ENCODE results near the gene NTHL1. TPM values are rescaled to one million over a fixed set of nuclear protein-coding genes. Genes with fewer than 3 reads are reported as not detected.

The NTHL1 gene
- total and polyA plus RNA-seq, 2 experiments from 2014 or later: 84.6 to 87.9 TPM

GRCh38 chr16:2004795-2005517, 42.7 kb downstream of the NTHL1 start (continued):
- TF ChIP-seq ETS1 (IDR thresholded peaks at IDR 0.05): no peak
- no peak for TF ChIP-seq ZNF331 (CRISPR knock-in tag; IDR thresholded peaks at IDR 0.05; ENCODE audit: low read depth)
- TF ChIP-seq ZNF462 (CRISPR knock-in tag; IDR thresholded peaks at IDR 0.05): no peak

- DNase-seq (ENCODE audit: low spot score) (peak; percentile 99), ATAC-seq (peak; percentile 91)
- H3K9me2 ChIP-seq (ENCODE audit: insufficient read depth): no peaks in the 10 kb centered on the region
- peaks cover 18% of the 10 kb centered on the region for H3K4me1 ChIP-seq (ENCODE audit: insufficient read depth)
- H3K4me3 Mint-ChIP-seq: peak overlapping the region; percentile 30; the same call in 1 of the 3 replicates
- no peak overlapping the region for H2AFZ ChIP-seq
- H3K27ac ChIP-seq (ENCODE audit: low read depth): peak overlapping the region; percentile 74; the same call in 1 of the 2 replicates
- H3K36me3 Mint-ChIP-seq (ENCODE audit: low read depth): peaks cover 29% of the 10 kb centered on the region
- peaks cover 39% of the 10 kb centered on the region for H3K79me2 ChIP-seq (replicated peaks; ENCODE audit: insufficient read depth)
- peak overlapping the region; percentile 69; the same call in 1 of the 2 replicates for H3K4me2 ChIP-seq
- H3K4me1 Mint-ChIP-seq: peaks cover 32% of the 10 kb centered on the region
- peaks cover 28% of the 10 kb centered on the region; the same call in 1 of the 2 replicates for H3F3A ChIP-seq (replicated peaks; ENCODE audit: low read depth)
- peaks cover 13% of the 10 kb centered on the region for H3K27me3 Mint-ChIP-seq (ENCODE audit: insufficient read depth, low read depth, poor library complexity)
- H4K20me1 ChIP-seq (replicated peaks; ENCODE audit: insufficient read depth): peaks cover 38% of the 10 kb centered on the region
- H3K4me3 ChIP-seq: peak overlapping the region; percentile 42; the same call in 1 of the 2 replicates
- H3K9me3 Mint-ChIP-seq: no peaks in the 10 kb centered on the region
- H3K27ac Mint-ChIP-seq: no peak overlapping the region
- no peaks in the 10 kb centered on the region for H3K36me3 ChIP-seq (ENCODE audit: insufficient read depth)
- H3K27me3 ChIP-seq (ENCODE audit: insufficient read depth): no peaks in the 10 kb centered on the region
- TF ChIP-seq ZNF114 (CRISPR knock-in tag; IDR thresholded peaks at IDR 0.05) (no peak), ZNF331 (CRISPR knock-in tag; IDR thresholded peaks at IDR 0.05; ENCODE audit: low read depth) (no peak), ZNF462 (CRISPR knock-in tag; IDR thresholded peaks at IDR 0.05) (no peak), STAT1 (IDR thresholded peaks at IDR 0.05; ENCODE audit: unreplicated experiment) (no peak)
Measured at GRCh38 chr16:2003827-2004641, 43.6 kb downstream of the NTHL1 start.

Data from GM23338 (cell line).